ENCODE results near the gene PRKG1.

PRKG1 gene

GRCh38 chr10:51892313-51892712, 818.0 kb downstream of the PRKG1 start:
- TF ChIP-seq CTCF (conservative IDR thresholded peaks at IDR 0.05; ENCODE audit: low read length): no peak
- DNase-seq (ENCODE audit: low read depth): no peak
- no peak overlapping the region for H3K4me3 ChIP-seq (ENCODE audit: low read length)

DNA sequence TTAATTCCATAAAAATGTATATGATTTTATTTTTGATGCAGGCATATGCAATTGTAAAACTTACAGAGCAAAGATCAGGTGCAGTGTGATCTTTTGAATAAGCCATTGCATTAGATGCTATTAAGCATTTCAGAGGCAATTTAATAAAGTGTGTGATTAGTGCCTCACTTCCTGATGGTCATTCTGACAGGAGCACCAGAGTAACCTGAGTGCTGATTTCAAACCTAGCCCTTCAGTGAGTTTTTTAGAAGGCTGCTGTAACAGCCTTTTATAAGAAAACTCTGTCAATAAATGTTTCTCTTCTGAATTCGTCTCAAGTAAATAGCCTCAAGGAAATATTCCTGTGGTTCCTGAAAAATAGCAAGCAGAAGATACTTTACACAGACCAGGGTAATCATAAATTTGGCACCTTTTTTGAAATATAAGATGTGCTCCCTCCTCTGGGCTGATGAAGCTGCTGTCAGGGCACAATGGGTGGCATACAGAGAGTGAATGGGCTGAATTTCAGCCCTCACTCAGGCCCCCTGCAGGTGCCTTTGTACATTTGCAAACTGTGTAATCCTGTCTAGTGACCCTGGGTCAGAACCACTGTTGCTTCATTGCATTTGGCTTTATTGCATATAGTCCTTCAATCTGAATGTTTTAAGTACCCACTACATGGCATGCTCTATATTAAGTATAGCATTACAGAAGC, 818.8 kb downstream of the PRKG1 start:
- H3K4me3 ChIP-seq (ENCODE audit: low read length): no peak overlapping the region
- no peak for DNase-seq (ENCODE audit: low read depth)
- 0 out of 2 replicates have a peak, but pooled peaks have one; percentile 20 for TF ChIP-seq CTCF (conservative IDR thresholded peaks at IDR 0.05; ENCODE audit: low read length)

DNA sequence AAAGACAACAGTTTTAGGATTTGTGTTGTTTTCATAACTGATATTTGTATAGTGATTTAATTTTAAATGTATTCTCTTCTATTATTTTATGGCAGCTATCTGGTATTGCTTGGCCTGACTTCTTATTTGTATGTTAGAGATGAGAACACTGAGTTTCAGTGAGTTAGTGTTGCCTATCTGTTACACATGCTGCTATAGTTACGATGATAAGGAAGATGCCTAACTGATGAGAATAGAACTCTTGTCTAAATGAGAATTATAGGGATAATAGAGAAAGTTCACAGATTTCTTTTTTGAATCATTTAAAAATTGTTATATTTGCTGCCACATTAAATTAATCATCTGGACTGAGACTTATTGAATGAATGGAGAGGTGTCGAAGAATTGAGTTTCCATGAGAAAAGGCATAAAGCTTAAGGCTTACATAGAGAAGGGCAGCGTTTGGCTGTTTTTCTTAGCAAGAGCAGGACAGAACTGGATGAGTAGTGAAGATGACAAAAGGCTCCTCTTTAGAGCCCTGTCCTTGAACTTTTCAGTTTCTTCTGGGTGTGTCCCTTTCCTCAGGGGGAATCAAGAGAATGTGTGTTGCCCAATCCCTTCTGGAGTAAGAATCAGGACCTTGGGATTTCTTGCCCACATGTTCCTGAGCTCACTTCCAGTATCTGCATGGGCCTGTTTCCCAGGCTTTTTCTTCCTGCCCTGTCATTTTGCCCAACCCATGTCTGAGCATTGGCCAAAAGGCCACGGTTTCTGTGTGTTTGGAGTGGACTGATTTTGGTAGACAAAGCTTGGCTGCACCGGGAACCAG, 820.7 kb downstream of the PRKG1 start:
- DNase-seq (ENCODE audit: low read depth): peak; percentile 98
- no peak for TF ChIP-seq CTCF (conservative IDR thresholded peaks at IDR 0.05; ENCODE audit: low read length)

DNA sequence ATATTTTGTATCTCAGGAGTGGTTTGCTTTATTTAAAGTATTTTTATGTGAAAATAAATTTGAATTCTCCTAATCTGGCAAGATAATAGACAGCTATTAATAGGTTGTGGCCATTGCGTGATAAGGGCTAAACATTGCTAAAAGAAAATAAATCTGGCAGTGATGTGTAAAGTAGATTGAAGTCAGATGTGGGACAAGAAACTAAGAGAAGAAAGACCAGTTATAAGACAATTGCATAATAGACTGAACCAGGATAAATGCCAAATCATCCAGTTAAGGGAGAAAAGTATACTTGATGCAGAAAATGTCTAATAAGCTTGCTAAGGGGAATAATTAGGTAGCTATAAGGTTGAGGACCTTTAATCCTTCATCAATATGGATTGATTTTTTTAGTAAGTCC, 822.6 kb downstream of the PRKG1 start:
- TF ChIP-seq CTCF (conservative IDR thresholded peaks at IDR 0.05; ENCODE audit: low read length): no peak
- peak; percentile 95 for DNase-seq (ENCODE audit: low read depth)

More for the DNA sequence above, 820.7 kb downstream of the PRKG1 start:
- H3K4me3 ChIP-seq (ENCODE audit: low read length): no peak overlapping the region

DNA sequence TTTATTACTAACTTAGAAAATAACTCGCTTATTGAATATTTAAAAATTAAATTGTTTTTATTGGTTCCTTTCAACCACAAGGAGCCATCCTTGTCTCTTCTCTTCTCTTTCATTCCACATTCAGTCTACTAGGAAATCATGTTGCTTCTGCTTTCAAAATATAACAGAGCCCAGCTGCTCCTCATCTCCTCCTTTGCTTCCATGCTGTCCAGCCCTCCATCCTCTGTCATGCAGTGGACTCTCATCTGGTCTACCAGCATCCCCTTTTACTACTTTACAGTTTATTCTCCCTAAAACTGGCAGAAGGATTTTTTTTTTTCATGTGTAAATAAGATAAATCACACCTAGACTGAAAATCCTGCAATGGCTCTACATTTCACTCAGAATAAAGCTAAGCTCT, 823.3 kb downstream of the PRKG1 start:
- DNase-seq (ENCODE audit: low read depth): no peak
- H3K4me3 ChIP-seq (ENCODE audit: low read length): no peak overlapping the region
- no peak for TF ChIP-seq CTCF (conservative IDR thresholded peaks at IDR 0.05; ENCODE audit: low read length)

More for the DNA sequence above, 822.6 kb downstream of the PRKG1 start:
- H3K4me3 ChIP-seq (ENCODE audit: low read length): no peak overlapping the region

DNA sequence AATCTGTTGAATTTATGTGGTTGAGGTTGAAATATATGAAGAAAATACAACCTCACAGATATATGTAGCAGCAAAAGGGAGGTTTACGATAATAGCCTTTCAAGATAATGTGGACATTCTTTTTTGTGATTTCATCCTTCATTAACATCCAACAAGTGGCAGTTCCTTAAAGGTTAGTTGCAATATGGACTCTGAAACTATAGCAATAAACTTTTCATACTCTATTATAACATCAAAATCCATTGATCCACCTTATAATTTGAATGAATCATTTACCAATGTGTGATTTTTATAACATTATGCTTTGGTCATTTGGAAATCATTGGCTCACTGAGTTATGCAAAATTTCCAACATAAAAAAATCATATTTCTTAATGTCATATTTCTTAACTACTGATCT, 825.9 kb downstream of the PRKG1 start:
- DNase-seq (ENCODE audit: low read depth): no peak
- no peak overlapping the region for H3K4me3 ChIP-seq (ENCODE audit: low read length)
- no peak for TF ChIP-seq CTCF (conservative IDR thresholded peaks at IDR 0.05; ENCODE audit: low read length)

DNA sequence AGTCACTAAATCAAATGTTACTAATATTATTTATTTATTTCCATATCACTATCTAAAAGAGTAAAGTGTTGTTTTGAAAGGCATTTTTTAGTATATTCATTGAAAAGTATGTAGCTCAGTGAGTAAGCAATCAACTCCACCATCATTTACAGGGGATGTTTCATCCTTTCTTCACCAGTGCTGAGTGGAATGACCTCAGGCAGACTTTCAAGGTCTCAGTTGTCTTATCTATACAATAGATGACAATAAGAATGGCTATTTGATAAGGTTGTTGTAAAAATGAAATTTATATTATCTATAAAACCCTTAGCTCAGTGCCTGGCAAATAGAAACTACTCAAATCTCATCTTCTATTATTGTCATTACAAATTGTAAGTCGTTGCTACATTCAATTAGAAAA, 829.4 kb downstream of the PRKG1 start:
- no peak for TF ChIP-seq CTCF (conservative IDR thresholded peaks at IDR 0.05; ENCODE audit: low read length)
- DNase-seq (ENCODE audit: low read depth): no peak
- H3K4me3 ChIP-seq (ENCODE audit: low read length): no peak overlapping the region

All from AG10803 (cell line).